ENCODE data around the gene NCOR1.
"Not testable (repeated sequence)": the region's sequence is repeated elsewhere in the genome, so short reads cannot be mapped to it uniquely, and the experiment has no call there.

Gene NCOR1

GRCh38 chr17:16215273-16215964 lies at the start of gene NCOR1:
NCOR1 (minus strand) TSS chr17:16215534; CDS start chr17:16194569, 20,965 bp downstream.
- peak; percentile 51 for DNase-seq

GRCh38 chr17:16262201-16262600 lies 46.9 kb upstream of the NCOR1 start:
- DNase-seq: no peak

GRCh38 chr17:16261049-16261448 lies 45.7 kb upstream of the NCOR1 start:
- DNase-seq: no peak

- no peak for DNase-seq
Measured at GRCh38 chr17:16259926-16260325, 44.6 kb upstream of the NCOR1 start.

- DNase-seq: no peak
Measured at GRCh38 chr17:16258901-16259300, 43.6 kb upstream of the NCOR1 start.

GRCh38 chr17:16255481-16255921 lies 40.2 kb upstream of the NCOR1 start:
- no peak for DNase-seq

GRCh38 chr17:16254773-16255400 lies 39.6 kb upstream of the NCOR1 start:
- no peak for DNase-seq

GRCh38 chr17:16251556-16251955 lies 36.2 kb upstream of the NCOR1 start:
- DNase-seq: no peak

GRCh38 chr17:16251043-16251442 lies 35.7 kb upstream of the NCOR1 start:
- no peak for DNase-seq

- DNase-seq: no peak
Measured at GRCh38 chr17:16250635-16251034, 35.3 kb upstream of the NCOR1 start.

- DNase-seq: no peak
Measured at GRCh38 chr17:16247586-16247984, 32.3 kb upstream of the NCOR1 start.

- DNase-seq: no peak
Measured at GRCh38 chr17:16243801-16244567, 28.6 kb upstream of the NCOR1 start.

GRCh38 chr17:16243385-16243784 lies 28.1 kb upstream of the NCOR1 start:
- DNase-seq: no peak

- DNase-seq: no peak
Measured at GRCh38 chr17:16241906-16242399, 26.6 kb upstream of the NCOR1 start.

GRCh38 chr17:16239931-16240330 lies 24.6 kb upstream of the NCOR1 start:
- no peak for DNase-seq

- no peak for DNase-seq
Measured at GRCh38 chr17:16232391-16232790, 17.1 kb upstream of the NCOR1 start.

- DNase-seq: not testable (repeated sequence)
Measured at GRCh38 chr17:16229912-16230561, 14.7 kb upstream of the NCOR1 start.

- DNase-seq: no peak
Measured at GRCh38 chr17:16222406-16222805, 7.1 kb upstream of the NCOR1 start.

- peak; percentile 80 for DNase-seq
Measured at GRCh38 chr17:16217002-16217635, 1.8 kb upstream of the NCOR1 start, which contains the start of gene PIGL. PIGL (plus strand) TSS chr17:16217210; CDS start chr17:16217227, 17 bp downstream.

- DNase-seq: not testable (repeated sequence)
Measured at GRCh38 chr17:16216341-16217001, 1.1 kb upstream of the NCOR1 start.

GRCh38 chr17:16215965-16216316 lies 607 bp upstream of the NCOR1 start:
- no peak for DNase-seq

- no peak for DNase-seq
Measured at GRCh38 chr17:16215002-16215272, 397 bp downstream of the NCOR1 start.

Data from DMS 273 treated with DMSO at 0.1 percent for 48 hours (cell line).